ENCODE measurements around the gene VKORC1L1.

Gene VKORC1L1

DNA sequence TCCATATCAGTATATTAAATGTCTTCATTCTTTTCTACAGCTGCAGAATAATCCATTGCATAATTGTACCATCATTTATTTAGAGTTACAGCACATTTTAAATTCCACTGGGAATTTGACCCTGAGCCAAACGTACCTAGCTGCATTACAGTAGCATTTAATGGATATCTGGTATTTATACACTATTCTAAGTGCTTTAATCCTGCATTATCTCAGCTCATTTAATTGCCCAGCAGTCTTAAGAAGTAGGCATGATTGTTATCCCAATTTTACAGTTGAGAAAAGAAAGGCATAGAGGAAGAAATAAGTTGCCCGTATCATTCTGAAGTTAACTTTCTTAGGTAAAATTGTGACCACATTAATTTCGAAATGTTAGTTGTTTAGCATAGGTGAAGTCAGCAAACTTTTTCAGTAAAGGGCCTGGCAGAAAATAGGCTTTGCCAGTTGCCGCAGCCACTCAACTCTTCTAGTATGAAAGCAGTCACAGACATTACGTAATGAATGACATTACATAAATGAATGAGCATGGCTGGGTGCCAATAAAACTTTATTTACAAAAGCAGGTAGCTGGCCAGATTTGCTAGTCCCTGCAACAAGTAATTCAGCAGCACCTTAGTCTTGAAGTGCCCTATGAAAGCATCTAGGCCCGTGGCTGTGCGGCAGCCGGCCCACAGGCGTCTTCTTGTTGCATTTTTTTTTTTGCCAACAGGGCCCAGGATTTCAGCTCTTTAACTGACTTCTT lies 79.1 kb downstream of the VKORC1L1 start:
- peaks cover 28% of the 10 kb centered on the region for H3K36me3 ChIP-seq (ENCODE audit: insufficient read depth, low read length)
- H3K27me3 ChIP-seq (ENCODE audit: insufficient read depth, low read length, poor library complexity, severe bottlenecking) = no peaks in the 10 kb centered on the region
- H3F3A ChIP-seq (ENCODE audit: low read depth) = no peaks in the 10 kb centered on the region
- H3K9me2 ChIP-seq (replicated peaks; ENCODE audit: low read depth, low read length) = no peaks in the 10 kb centered on the region
- H3K9ac ChIP-seq (ENCODE audit: low read depth, low read length, poor library complexity, severe bottlenecking) = no peak overlapping the region
- H3K4me3 ChIP-seq (ENCODE audit: low read length, poor library complexity, severe bottlenecking) = no peak overlapping the region
- no peaks in the 10 kb centered on the region for H3K9me3 ChIP-seq (ENCODE audit: insufficient read depth, low read depth, low read length)
- no peak overlapping the region for H2AFZ ChIP-seq (ENCODE audit: low read length)
- H3K4me1 ChIP-seq (ENCODE audit: insufficient read depth, low read length, poor library complexity, severe bottlenecking) = no peaks in the 10 kb centered on the region
- H3K79me2 ChIP-seq (ENCODE audit: insufficient read depth, low read length) = no peaks in the 10 kb centered on the region
- no peak for TF ChIP-seq EZH2phosphoT487 (IDR thresholded peaks at IDR 0.05; ENCODE audit: borderline replicate concordance)
- TF ChIP-seq, protein P1, sequence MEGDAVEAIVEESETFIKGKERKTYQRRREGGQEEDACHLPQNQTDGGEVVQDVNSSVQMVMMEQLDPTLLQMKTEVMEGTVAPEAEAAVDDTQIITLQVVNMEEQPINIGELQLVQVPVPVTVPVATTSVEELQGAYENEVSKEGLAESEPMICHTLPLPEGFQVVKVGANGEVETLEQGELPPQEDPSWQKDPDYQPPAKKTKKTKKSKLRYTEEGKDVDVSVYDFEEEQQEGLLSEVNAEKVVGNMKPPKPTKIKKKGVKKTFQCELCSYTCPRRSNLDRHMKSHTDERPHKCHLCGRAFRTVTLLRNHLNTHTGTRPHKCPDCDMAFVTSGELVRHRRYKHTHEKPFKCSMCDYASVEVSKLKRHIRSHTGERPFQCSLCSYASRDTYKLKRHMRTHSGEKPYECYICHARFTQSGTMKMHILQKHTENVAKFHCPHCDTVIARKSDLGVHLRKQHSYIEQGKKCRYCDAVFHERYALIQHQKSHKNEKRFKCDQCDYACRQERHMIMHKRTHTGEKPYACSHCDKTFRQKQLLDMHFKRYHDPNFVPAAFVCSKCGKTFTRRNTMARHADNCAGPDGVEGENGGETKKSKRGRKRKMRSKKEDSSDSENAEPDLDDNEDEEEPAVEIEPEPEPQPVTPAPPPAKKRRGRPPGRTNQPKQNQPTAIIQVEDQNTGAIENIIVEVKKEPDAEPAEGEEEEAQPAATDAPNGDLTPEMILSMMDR (conservative IDR thresholded peaks at IDR 0.05; ENCODE audit: low read length) = no peak
- H3K4me2 ChIP-seq (ENCODE audit: low read depth, low read length, poor library complexity, severe bottlenecking) = no peak overlapping the region
- peaks cover 3% of the 10 kb centered on the region for H4K20me1 ChIP-seq (ENCODE audit: insufficient read depth, low read length, poor library complexity, severe bottlenecking)

DNA sequence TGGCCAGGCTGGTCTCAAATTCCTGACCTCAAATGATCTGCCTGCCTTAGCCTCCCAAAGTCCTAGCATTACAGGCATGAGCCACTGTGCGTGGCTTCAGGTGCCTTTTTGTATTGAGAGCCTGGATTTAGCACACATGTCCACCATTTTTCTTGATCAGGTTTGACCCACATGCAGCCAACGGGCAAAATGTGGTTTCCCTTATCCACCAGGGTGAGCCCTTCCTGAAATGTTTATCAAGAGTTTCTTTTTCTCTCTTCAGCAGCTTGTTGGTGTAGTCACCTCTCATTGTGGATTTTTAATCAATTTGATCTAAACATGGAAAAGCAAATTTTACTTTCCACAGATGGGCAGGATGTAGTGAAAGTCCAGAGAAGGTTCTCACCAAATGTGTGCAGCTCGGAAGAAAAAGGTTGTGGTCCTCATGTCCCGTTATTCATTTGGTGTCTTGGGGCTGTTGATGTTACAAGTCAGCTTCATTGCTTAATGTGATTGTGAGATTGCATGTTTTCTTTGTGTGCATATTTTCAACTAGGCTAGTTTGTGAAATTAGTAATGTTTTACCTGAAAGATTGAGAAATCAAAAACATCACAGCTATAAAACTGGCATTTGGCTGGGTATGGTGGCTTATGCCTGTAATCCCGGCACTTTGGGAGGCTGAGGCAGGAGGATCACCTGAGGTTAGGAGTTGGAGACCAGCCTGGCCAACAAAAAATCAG lies 80.3 kb downstream of the VKORC1L1 start:
- H3K9ac ChIP-seq (ENCODE audit: low read depth, low read length, poor library complexity, severe bottlenecking) = no peak overlapping the region
- H2AFZ ChIP-seq (ENCODE audit: low read length) = no peak overlapping the region
- H4K20me1 ChIP-seq (ENCODE audit: insufficient read depth, low read length, poor library complexity, severe bottlenecking) = peaks cover 3% of the 10 kb centered on the region
- H3K4me3 ChIP-seq (ENCODE audit: low read length, poor library complexity, severe bottlenecking) = no peak overlapping the region
- TF ChIP-seq, protein P1 (conservative IDR thresholded peaks at IDR 0.05; ENCODE audit: low read length) = no peak; the same call in 1 of the 2 replicates
- no peak for TF ChIP-seq EZH2phosphoT487 (IDR thresholded peaks at IDR 0.05; ENCODE audit: borderline replicate concordance)
- H3K27me3 ChIP-seq (ENCODE audit: insufficient read depth, low read length, poor library complexity, severe bottlenecking) = no peaks in the 10 kb centered on the region
- peaks cover 35% of the 10 kb centered on the region for H3K36me3 ChIP-seq (ENCODE audit: insufficient read depth, low read length)
- H3K9me2 ChIP-seq (replicated peaks; ENCODE audit: low read depth, low read length) = no peaks in the 10 kb centered on the region
- no peaks in the 10 kb centered on the region for H3F3A ChIP-seq (ENCODE audit: low read depth)
- no peak overlapping the region for H3K4me2 ChIP-seq (ENCODE audit: low read depth, low read length, poor library complexity, severe bottlenecking)
- H3K79me2 ChIP-seq (ENCODE audit: insufficient read depth, low read length) = no peaks in the 10 kb centered on the region
- no peaks in the 10 kb centered on the region for H3K9me3 ChIP-seq (ENCODE audit: insufficient read depth, low read depth, low read length)
- H3K4me1 ChIP-seq (ENCODE audit: insufficient read depth, low read length, poor library complexity, severe bottlenecking) = no peaks in the 10 kb centered on the region

DNA sequence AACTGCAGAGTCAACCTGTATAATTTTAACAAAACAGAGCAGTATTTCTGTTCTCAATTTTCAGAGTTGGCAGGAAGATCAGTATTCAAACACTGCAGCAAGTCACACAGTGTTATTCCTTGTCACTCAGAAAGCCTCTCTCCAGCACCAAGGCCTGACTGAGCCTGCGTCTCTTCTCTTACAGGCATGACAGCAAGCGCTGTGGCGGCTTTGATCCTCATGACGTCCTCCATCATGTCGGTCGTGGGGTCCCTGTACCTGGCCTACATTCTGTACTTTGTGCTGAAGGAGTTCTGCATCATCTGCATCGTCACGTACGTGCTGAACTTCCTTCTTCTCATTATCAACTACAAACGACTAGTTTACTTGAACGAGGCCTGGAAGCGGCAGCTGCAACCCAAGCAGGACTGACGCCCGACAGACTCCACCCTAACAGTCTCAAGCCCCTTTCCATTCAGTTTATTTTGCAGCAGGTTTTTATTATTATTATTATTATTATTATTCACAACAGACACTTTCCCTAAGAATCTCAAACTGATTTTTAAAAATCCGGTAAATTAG lies 81.1 kb downstream of the VKORC1L1 start:
- TF ChIP-seq, protein P1 (conservative IDR thresholded peaks at IDR 0.05; ENCODE audit: low read length) = no peak
- no peaks in the 10 kb centered on the region for H3K27me3 ChIP-seq (ENCODE audit: insufficient read depth, low read length, poor library complexity, severe bottlenecking)
- no peak overlapping the region for H2AFZ ChIP-seq (ENCODE audit: low read length)
- no peaks in the 10 kb centered on the region for H3K4me1 ChIP-seq (ENCODE audit: insufficient read depth, low read length, poor library complexity, severe bottlenecking)
- H3F3A ChIP-seq (ENCODE audit: low read depth) = no peaks in the 10 kb centered on the region
- no peaks in the 10 kb centered on the region for H3K79me2 ChIP-seq (ENCODE audit: insufficient read depth, low read length)
- no peaks in the 10 kb centered on the region for H3K9me2 ChIP-seq (replicated peaks; ENCODE audit: low read depth, low read length)
- no peak overlapping the region for H3K9ac ChIP-seq (ENCODE audit: low read depth, low read length, poor library complexity, severe bottlenecking)
- H3K36me3 ChIP-seq (ENCODE audit: insufficient read depth, low read length) = peaks cover 42% of the 10 kb centered on the region
- H3K4me2 ChIP-seq (ENCODE audit: low read depth, low read length, poor library complexity, severe bottlenecking) = no peak overlapping the region
- H3K4me3 ChIP-seq (ENCODE audit: low read length, poor library complexity, severe bottlenecking) = no peak overlapping the region
- H4K20me1 ChIP-seq (ENCODE audit: insufficient read depth, low read length, poor library complexity, severe bottlenecking) = peaks cover 3% of the 10 kb centered on the region
- H3K9me3 ChIP-seq (ENCODE audit: insufficient read depth, low read depth, low read length) = no peaks in the 10 kb centered on the region
